Endothelial cell (in vitro differentiated cells): ENCODE data around the gene POC1A. TPM values are rescaled to one million over a fixed set of nuclear protein-coding genes. Genes with fewer than 3 reads are reported as not detected.

Experiments
- DNase-seq: peaks from one replicate; pipeline ENCODE4 v3.0.0; 2021; ENCODE audit warnings: low spot score
- H3K27ac Mint-ChIP-seq: one replicate; pipeline ENCODE4 v1.8.0; 2021; ENCODE audit warnings: mixed read lengths, inconsistent platforms; ENCODE audit not compliant: unreplicated experiment
- H3K27me3 Mint-ChIP-seq: one replicate; pipeline ENCODE4 v1.8.0; 2021; ENCODE audit warnings: mild to moderate bottlenecking, moderate library complexity, mixed read lengths, inconsistent platforms; ENCODE audit not compliant: unreplicated experiment
- H3K36me3 Mint-ChIP-seq: one replicate; pipeline ENCODE4 v1.8.0; 2021; ENCODE audit warnings: mild to moderate bottlenecking, low read depth, mixed read lengths, inconsistent platforms; ENCODE audit not compliant: unreplicated experiment
- H3K4me1 Mint-ChIP-seq: one replicate; pipeline ENCODE4 v1.8.0; 2021; ENCODE audit warnings: mild to moderate bottlenecking, mixed read lengths, inconsistent platforms; ENCODE audit not compliant: unreplicated experiment
- H3K4me3 Mint-ChIP-seq: one replicate; pipeline ENCODE4 v1.8.0; 2021; ENCODE audit warnings: mild to moderate bottlenecking, mixed read lengths, inconsistent platforms; ENCODE audit not compliant: unreplicated experiment
- H3K9me3 Mint-ChIP-seq: one replicate; pipeline ENCODE4 v1.8.0; 2021; ENCODE audit warnings: mixed read lengths, inconsistent platforms; ENCODE audit not compliant: unreplicated experiment
- CTCF ChIP-seq: fragments of 200-600 bp; sonication (generic); IDR thresholded peaks from one replicate; pipeline ENCODE4 v1.5.0; 2021; ENCODE audit warnings: antibody characterized with exemption; ENCODE audit not compliant: unreplicated experiment
- total RNA-seq: library from RNA; stranded (reverse); fragmentation: NEBNext Ultra II Directional; extraction: Animal tissue kit (Norgen Biotek cat#: 25700); gene quantifications from one replicate; pipeline ENCODE4 v1.2.1, GENCODE V29; 2021; ENCODE audit not compliant: unreplicated experiment

The POC1A gene
- total RNA-seq, 1 donor from 2014 or later, result 7.5 TPM

GRCh38 chr3:52054661-52055511 is 99.3 kb downstream of the POC1A start:
- Mint-ChIP-seq H3K36me3 (peaks cover 5% of the 10 kb centered on the region), H3K9me3 (no peaks in the 10 kb centered on the region), H3K4me3 (peak overlapping the region; percentile 89), H3K4me1 (peaks cover 32% of the 10 kb centered on the region), H3K27ac (peak overlapping the region; percentile 57), H3K27me3 (peaks cover 17% of the 10 kb centered on the region)
- DNase-seq, result peak; percentile 26
- no peak for TF ChIP-seq CTCF

- Mint-ChIP-seq H3K27me3 (peaks cover 15% of the 10 kb centered on the region), H3K27ac (peak overlapping the region; percentile 86)
Observed at GRCh38 chr3:52053307-52054304, 100.6 kb downstream of the POC1A start.

GRCh38 chr3:52052831-52053306 is 101.4 kb downstream of the POC1A start:
- Mint-ChIP-seq H3K36me3 (peaks cover 5% of the 10 kb centered on the region), H3K9me3 (no peaks in the 10 kb centered on the region), H3K4me3 (peak overlapping the region; percentile 56), H3K27me3 (peaks cover 15% of the 10 kb centered on the region), H3K27ac (peak overlapping the region; percentile 74), H3K4me1 (peaks cover 32% of the 10 kb centered on the region)
- DNase-seq, result peak; percentile 74
- no peak for TF ChIP-seq CTCF

More at GRCh38 chr3:52053307-52054304, 100.6 kb downstream of the POC1A start:
- peaks cover 5% of the 10 kb centered on the region for H3K36me3 Mint-ChIP-seq
- peak; percentile 26 for DNase-seq
- peaks cover 32% of the 10 kb centered on the region for H3K4me1 Mint-ChIP-seq
- no peaks in the 10 kb centered on the region for H3K9me3 Mint-ChIP-seq
- H3K4me3 Mint-ChIP-seq, result peak overlapping the region; percentile 83
- no peak for TF ChIP-seq CTCF

- Mint-ChIP-seq H3K27ac (peak overlapping the region; percentile 64), H3K9me3 (no peaks in the 10 kb centered on the region), H3K36me3 (peaks cover 9% of the 10 kb centered on the region), H3K4me3 (no peak overlapping the region), H3K27me3 (peaks cover 7% of the 10 kb centered on the region), H3K4me1 (peaks cover 38% of the 10 kb centered on the region)
- TF ChIP-seq CTCF, result no peak
- no peak for DNase-seq
Observed at GRCh38 chr3:52051444-52051843, 102.8 kb downstream of the POC1A start.
